Activated naive CD4-positive, alpha-beta T cell treated with anti-CD3 and anti-CD28 coated beads, Interleukin-2, amount 50 U/mL, for 72 hours (primary cell): ENCODE measurements around the gene FFAR2. TPM values are rescaled to one million over a fixed set of nuclear protein-coding genes. Genes with fewer than 3 reads are reported as not detected.
"Not testable (repeated sequence)": the region's sequence is repeated elsewhere in the genome, so short reads cannot be mapped to it uniquely, and the experiment has no call there.

ENCODE experiments used
- ATAC-seq, 2 donors: fragments of 150-1000 bp; cut with Tn5 transposase; 2 replicates each; pipeline ENCODE4 v1.10.0; 2021; ENCODE audit warnings: mild to moderate bottlenecking in 2 of 2, moderate library complexity in 2 of 2
- DNase-seq, 2 donors: peaks; one replicate each; pipeline ENCODE4 v3.0.0; 2021 to 2022; ENCODE audit warnings: low spot score in 2 of 2
- H3K27ac Mint-ChIP-seq, 2 donors: one replicate each; pipeline ENCODE4 v1.8.0; 2022; ENCODE audit warnings: mild to moderate bottlenecking in 2 of 2, mixed read lengths in 2 of 2
- H3K36me3 Mint-ChIP-seq, 2 donors: one replicate each; pipeline ENCODE4 v1.8.0; 2022; ENCODE audit warnings: mixed read lengths in 2 of 2
- H3K9me3 Mint-ChIP-seq, 2 donors: one replicate each; pipeline ENCODE4 v1.8.0; 2022; ENCODE audit warnings: mixed read lengths in 2 of 2
- total RNA-seq, 2 donors: library from RNA; stranded (reverse); gene quantifications; one replicate each; pipeline ENCODE4 v1.2.3, GENCODE V29; 2022

FFAR2 gene
- total RNA-seq, 2 donors from 2014 or later, result not detected

- DNase-seq (no peak), ATAC-seq (no peak)
- no peaks in the 10 kb centered on the region for H3K36me3 Mint-ChIP-seq
- no peaks in the 10 kb centered on the region for H3K9me3 Mint-ChIP-seq
- peak overlapping the region in 1 of 2 donors; percentile 10 for H3K27ac Mint-ChIP-seq
These were observed 30.1 kb upstream of the FFAR2 start for GRCh38 chr19:35417713-35418534.

GRCh38 chr19:35419046-35419445 lies 29.0 kb upstream of the FFAR2 start:
- H3K27ac Mint-ChIP-seq, result no peak overlapping the region
- H3K36me3 Mint-ChIP-seq, result no peaks in the 10 kb centered on the region
- DNase-seq (no peak), ATAC-seq (no peak)
- no peaks in the 10 kb centered on the region for H3K9me3 Mint-ChIP-seq

- DNase-seq (no peak), ATAC-seq (no peak)
- no peaks in the 10 kb centered on the region for H3K36me3 Mint-ChIP-seq
- H3K27ac Mint-ChIP-seq, result no peak overlapping the region
- H3K9me3 Mint-ChIP-seq, result no peaks in the 10 kb centered on the region
These were observed 28.3 kb upstream of the FFAR2 start for GRCh38 chr19:35419805-35420204.

GRCh38 chr19:35421362-35421761 lies 26.7 kb upstream of the FFAR2 start:
- H3K27ac Mint-ChIP-seq, result no peak overlapping the region
- no peaks in the 10 kb centered on the region for H3K36me3 Mint-ChIP-seq
- DNase-seq (no peak), ATAC-seq (no peak)
- H3K9me3 Mint-ChIP-seq, result no peaks in the 10 kb centered on the region

- not testable (repeated sequence) for H3K9me3 Mint-ChIP-seq
These were observed 24.7 kb upstream of the FFAR2 start for GRCh38 chr19:35423406-35423805.

GRCh38 chr19:35425682-35426081 lies 22.4 kb upstream of the FFAR2 start:
- DNase-seq (no peak), ATAC-seq (no peak)
- Mint-ChIP-seq H3K36me3 (peaks cover 3% of the 10 kb centered on the region in 2 donors), H3K9me3 (peaks cover 3% of the 10 kb centered on the region in 2 donors), H3K27ac (no peak overlapping the region)

More at GRCh38 chr19:35423406-35423805, 24.7 kb upstream of the FFAR2 start:
- ATAC-seq, DNase-seq, H3K36me3 Mint-ChIP-seq: not testable (repeated sequence)
- peak overlapping the region in 1 of 2 donors; percentile 36 for H3K27ac Mint-ChIP-seq

- DNase-seq (no peak), ATAC-seq (no peak)
- Mint-ChIP-seq H3K36me3 (peaks cover 15 to 16% of the 10 kb centered on the region in 2 donors), H3K27ac (no peak overlapping the region), H3K9me3 (peaks cover 15 to 16% of the 10 kb centered on the region in 2 donors)
These were observed 20.9 kb upstream of the FFAR2 start for GRCh38 chr19:35427187-35427586.

- H3K27ac Mint-ChIP-seq, result no peak overlapping the region
- peaks cover 16 to 21% of the 10 kb centered on the region in 2 donors for H3K9me3 Mint-ChIP-seq
- no peak for DNase-seq
- peaks cover 21 to 22% of the 10 kb centered on the region in 2 donors for H3K36me3 Mint-ChIP-seq
- ATAC-seq, result no peak
These were observed 18.2 kb upstream of the FFAR2 start for GRCh38 chr19:35429698-35430408.

GRCh38 chr19:35430409-35431144 lies 17.5 kb upstream of the FFAR2 start:
- Mint-ChIP-seq H3K9me3 (peaks cover 16 to 21% of the 10 kb centered on the region in 2 donors), H3K27ac (no peak overlapping the region), H3K36me3 (peaks cover 21 to 22% of the 10 kb centered on the region in 2 donors)
- ATAC-seq, result no peak
- no peak for DNase-seq

- H3K36me3 Mint-ChIP-seq, result peaks cover 21 to 22% of the 10 kb centered on the region in 2 donors
- DNase-seq, result no peak
- no peak for ATAC-seq
- no peak overlapping the region for H3K27ac Mint-ChIP-seq
- peaks cover 16 to 21% of the 10 kb centered on the region in 2 donors for H3K9me3 Mint-ChIP-seq
These were observed 16.8 kb upstream of the FFAR2 start for GRCh38 chr19:35431145-35431807.

GRCh38 chr19:35432911-35433310 lies 15.1 kb upstream of the FFAR2 start:
- Mint-ChIP-seq H3K9me3 (peaks cover 16 to 21% of the 10 kb centered on the region in 2 donors), H3K27ac (peak overlapping the region in 1 of 2 donors; percentile 53), H3K36me3 (peaks cover 21 to 22% of the 10 kb centered on the region in 2 donors)
- DNase-seq (no peak), ATAC-seq (no peak)

GRCh38 chr19:35433448-35433847 lies 14.6 kb upstream of the FFAR2 start:
- H3K36me3 Mint-ChIP-seq, result peaks cover 21 to 22% of the 10 kb centered on the region in 2 donors

GRCh38 chr19:35435896-35436295 lies 12.2 kb upstream of the FFAR2 start:
- DNase-seq, result no peak
- Mint-ChIP-seq H3K9me3 (peaks cover 11 to 16% of the 10 kb centered on the region in 2 donors), H3K36me3 (peaks cover 16 to 17% of the 10 kb centered on the region in 2 donors), H3K27ac (peak overlapping the region in 1 of 2 donors; percentile 65)
- ATAC-seq, result no peak

More at GRCh38 chr19:35433448-35433847, 14.6 kb upstream of the FFAR2 start:
- no peak for DNase-seq
- peaks cover 16 to 21% of the 10 kb centered on the region in 2 donors for H3K9me3 Mint-ChIP-seq
- ATAC-seq, result no peak
- H3K27ac Mint-ChIP-seq, result no peak overlapping the region

- ATAC-seq (peak; percentile 96 to 97), DNase-seq (peak in 1 of 2 donors; percentile 35)
- Mint-ChIP-seq H3K9me3 (peaks cover 6 to 10% of the 10 kb centered on the region in 2 donors), H3K36me3 (peaks cover 10% of the 10 kb centered on the region in 2 donors), H3K27ac (peak overlapping the region; percentile 65 to 88)
These were observed 11.3 kb upstream of the FFAR2 start for GRCh38 chr19:35436477-35437405.

GRCh38 chr19:35437406-35437951 lies 10.6 kb upstream of the FFAR2 start:
- peak overlapping the region; percentile 65 to 68 for H3K27ac Mint-ChIP-seq
- DNase-seq (no peak), ATAC-seq (no peak)
- H3K9me3 Mint-ChIP-seq, result peaks cover 0 to 3% of the 10 kb centered on the region in 2 donors
- H3K36me3 Mint-ChIP-seq, result peaks cover 3% of the 10 kb centered on the region in 2 donors
